VCaP (cell line): ENCODE results near the gene STN1.
"Not testable (repeated sequence)": the region's sequence is repeated elsewhere in the genome, so short reads cannot be mapped to it uniquely, and the experiment has no call there.

ENCODE experiments used
- H3K27ac ChIP-seq: fragments of 450-650 bp; 2 replicates; pipeline ENCODE4 v1.5.1; 2017
- CTCF ChIP-seq: fragments of 450-650 bp; conservative IDR thresholded peaks from 2 replicates; pipeline ENCODE4 v1.5.1; 2017; ENCODE audit warnings: mild to moderate bottlenecking, moderate library complexity

STN1 gene

GRCh38 chr10:103849880-103850571 is 68.0 kb downstream of the STN1 start:
- no peak overlapping the region for H3K27ac ChIP-seq
- TF ChIP-seq CTCF = no peak

GRCh38 chr10:103849212-103849877 is 68.6 kb downstream of the STN1 start:
- no peak overlapping the region for H3K27ac ChIP-seq
- TF ChIP-seq CTCF = no peak

- H3K27ac ChIP-seq = no peak overlapping the region
- peak; percentile 21; the same call in 1 of the 2 replicates for TF ChIP-seq CTCF
Observed at GRCh38 chr10:103847909-103848468, 70.0 kb downstream of the STN1 start.

DNA sequence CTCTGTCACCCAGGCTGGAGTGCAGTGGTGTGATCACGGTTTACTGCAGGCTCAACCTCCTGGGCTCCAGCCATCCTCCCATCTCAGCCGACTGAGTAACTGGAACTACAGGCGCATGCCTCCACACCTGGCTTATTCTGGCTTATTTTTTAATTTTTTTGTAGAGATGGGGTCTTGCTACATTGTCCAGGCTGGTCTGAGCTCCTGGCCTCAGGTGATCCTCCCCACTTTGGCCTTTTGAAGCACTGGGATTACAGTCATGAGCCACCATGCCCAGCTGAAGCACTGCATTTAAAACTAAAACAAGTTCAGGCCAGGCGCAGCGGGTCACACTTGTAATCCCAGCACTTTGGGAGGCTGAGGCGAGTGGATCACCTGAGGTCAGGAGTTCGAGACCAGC is 70.6 kb downstream of the STN1 start:
- TF ChIP-seq CTCF = no peak

DNA sequence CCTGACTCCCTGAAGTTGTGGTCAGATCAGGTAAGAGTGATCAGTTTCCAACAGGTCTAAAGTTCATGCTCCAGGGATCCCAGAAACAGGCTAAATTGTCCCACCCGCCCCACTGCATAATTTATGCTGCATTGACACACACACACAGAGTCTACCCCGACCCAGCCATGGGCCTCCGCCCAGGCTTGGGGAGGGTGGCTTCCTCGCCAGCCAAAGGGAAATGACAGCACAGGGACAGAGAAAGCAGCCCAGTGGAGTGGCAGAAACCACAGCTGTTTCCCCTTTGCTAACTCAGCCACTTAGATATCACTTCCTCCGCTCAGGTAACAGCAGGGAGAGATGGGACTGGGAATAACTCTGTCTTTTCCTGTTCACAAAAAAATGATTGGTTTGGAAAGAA is 72.0 kb downstream of the STN1 start:
- no peak overlapping the region for H3K27ac ChIP-seq
- no peak for TF ChIP-seq CTCF

More for the DNA sequence above, 70.6 kb downstream of the STN1 start:
- H3K27ac ChIP-seq = no peak overlapping the region

DNA sequence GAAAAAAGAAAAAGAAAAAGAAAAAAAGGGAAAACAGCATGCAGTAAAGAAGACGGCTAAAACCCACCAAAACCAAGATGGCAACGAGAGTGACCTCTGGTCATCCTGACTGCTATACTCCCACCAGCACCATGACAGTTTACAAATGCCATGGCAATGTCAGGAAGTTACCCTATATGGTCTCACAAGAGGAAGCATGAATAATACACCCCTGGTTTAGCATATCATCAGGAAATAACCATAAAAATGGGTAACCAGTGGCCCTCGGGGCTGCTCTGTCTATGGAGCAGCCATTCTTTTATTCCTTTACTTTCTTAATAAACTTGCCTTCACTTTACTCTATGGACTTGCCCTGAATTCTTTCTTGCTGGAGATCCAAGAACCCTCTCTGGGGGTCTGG is 72.6 kb downstream of the STN1 start:
- H3K27ac ChIP-seq = not testable (repeated sequence)

DNA sequence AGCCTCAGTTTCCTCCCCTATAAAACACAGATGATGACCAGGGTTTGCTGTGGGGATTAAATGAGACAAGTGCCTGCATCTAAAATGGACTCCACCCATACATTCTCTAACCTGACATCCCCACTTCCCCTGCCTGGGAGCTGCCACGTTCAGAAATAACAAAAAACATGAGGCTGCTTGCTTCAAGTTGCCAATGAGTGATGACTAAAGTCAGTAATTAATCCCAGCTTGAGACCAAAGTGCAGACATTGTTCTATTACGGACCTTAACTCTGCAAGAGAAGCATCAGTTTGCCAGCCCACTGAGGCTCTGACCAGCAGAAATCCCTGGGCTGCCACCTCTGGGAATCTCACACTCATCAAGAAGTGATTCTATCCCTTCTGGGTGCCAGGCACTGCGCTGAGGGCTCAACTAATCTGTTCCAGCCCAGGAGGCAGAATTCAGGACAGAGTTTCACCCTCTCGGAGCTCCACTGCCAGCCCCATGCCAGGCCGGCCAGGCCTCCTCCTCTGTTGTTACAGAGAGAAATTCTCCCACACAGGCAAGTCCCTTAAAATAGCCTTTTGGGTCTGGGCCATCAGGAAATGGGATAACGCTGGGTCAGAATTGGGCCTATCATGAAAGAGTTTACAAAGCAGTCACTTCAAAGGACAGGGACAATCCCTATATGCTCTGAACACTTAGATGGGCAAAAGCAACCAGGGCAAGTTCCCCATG is 74.0 kb downstream of the STN1 start:
- no peak overlapping the region for H3K27ac ChIP-seq
- no peak for TF ChIP-seq CTCF
